C4-2B (cell line): Measurements from ENCODE around the gene RAB5A.

ENCODE experiments used
- CTCF ChIP-seq: fragments of 450-650 bp; conservative IDR thresholded peaks from 2 replicates; pipeline ENCODE4 v1.5.1; 2017; ENCODE audit warnings: mild to moderate bottlenecking
- ZFX ChIP-seq: fragments of 450-650 bp; IDR thresholded peaks from 2 replicates; pipeline ENCODE4 v1.6.1; 2017

- TF ChIP-seq ZFX (no peak), CTCF (no peak)
These were observed 26.4 kb upstream of the RAB5A start for GRCh38 chr3:19920401-19921080.
